ENCODE results near the gene TREM1.

TREM1 gene

DNA sequence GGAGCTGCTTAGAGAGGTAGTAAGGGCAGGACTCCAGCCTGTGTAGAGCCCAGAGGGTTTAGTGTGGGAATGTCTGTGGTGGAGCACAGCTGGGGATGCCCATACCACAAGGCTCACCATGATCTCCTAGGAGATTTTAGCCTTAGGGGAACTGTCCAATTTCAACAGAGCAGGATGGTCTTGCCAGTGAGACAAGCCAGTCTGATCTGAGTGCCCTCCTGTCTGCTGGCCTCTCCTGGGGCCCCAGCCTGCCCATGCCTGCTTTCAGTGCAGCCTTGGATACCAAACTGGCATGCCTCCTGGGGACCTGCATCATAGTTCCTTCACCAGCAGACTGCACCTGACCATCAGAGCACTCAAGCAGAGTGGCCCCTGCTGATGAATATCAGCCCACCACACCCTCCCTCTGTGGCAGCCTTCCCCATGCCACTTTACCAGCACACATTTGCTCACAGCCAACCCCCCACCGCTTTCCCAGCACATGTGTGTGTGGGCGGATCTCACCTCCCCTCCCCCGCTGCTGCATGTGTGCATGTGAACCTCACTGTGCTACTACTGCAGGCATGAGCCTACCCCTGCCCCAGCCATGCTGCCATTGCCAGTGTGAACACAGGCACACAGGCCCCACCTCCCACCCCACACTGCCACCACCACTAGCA is 7.9 kb upstream of the TREM1 start:
- DNase-seq, result no peak

DNA sequence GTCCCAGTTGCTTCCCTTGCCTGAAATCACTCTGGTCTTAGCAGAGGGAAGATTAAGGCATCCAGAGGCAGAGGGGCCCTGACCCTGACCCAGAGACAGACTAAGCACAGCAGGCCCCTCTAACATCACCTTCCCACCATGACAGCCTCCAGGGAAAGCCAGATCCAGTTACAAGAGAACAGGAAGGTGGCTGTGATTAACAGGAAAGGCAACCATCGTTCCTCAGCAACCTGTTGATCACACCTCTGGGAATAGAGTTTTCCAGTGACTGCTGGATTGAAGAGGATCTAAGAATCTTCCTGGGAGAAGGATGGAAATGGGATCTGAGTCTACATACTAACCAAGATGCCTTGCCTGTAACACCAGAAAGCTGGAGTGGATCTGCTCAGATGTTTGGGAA is 5.2 kb upstream of the TREM1 start:
- DNase-seq, result no peak

DNA sequence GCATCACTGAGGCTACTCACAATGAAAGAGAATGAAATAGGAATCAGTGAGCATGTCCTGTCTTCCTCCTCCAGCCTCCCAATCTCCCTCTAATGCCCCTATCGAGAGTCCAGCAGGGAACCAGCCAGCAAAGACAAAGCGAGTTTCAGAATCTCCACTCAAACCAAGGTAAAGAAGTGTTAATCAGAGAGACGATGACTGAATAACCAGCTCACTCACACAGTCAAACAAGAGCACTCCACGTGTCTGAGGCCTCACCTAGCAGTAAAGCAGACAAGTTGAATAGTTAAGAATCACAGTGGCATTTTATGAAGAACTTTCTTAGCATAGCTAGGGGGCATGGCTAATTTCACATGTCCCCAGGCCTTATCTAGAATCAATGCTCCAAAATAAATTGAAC is 3.3 kb upstream of the TREM1 start:
- DNase-seq, result no peak

DNA sequence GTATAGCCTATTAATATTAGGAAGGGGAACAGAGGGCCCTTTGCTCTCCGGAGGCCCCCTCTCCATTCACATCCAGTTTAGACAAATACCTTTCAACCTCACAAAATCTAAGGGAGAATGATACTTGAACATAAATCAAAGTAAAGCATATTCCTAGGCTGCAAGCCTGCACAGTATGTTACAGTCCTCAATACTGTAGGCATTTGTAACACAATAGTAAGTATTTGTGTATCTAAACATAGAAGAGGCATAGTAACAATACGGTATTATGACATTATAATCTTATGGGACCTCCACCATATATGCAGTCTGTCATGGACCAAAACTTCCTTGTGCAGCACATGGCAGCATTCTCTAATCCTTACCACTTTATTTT is 2.3 kb upstream of the TREM1 start:
- DNase-seq, result no peak

DNA sequence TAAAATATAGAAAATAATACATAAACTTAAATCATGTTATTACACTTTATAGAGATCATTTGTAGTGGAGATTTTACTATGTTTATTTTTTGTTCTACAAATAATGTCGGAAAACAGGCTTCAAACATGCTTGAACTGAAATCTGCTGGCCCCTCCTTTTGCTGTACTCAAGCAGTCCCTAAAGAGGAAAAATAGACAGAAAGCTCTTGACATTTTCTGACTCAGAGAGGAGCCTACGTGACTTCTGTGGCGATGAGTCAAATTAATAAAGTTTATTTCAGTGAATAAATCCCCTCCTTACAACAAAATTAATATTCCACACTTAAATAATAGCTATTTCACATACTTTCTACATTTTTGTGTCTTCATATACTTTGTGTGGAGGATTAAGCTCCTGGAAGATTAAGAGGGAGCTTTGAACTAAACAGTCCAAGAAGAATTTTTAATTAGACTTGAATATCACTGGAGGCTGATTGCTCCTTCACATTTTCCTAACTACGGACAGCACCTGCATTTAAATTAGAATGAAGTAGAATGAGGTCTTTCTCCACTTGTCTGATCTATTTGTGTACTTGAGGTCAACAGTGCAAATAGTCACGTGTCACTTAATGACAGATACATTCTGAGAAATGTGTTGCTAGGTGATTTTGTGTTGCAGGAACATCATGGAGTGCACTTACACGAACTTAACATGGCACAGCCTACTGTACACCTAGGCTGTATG is 1.7 kb upstream of the TREM1 start:
- no peak for DNase-seq

DNA sequence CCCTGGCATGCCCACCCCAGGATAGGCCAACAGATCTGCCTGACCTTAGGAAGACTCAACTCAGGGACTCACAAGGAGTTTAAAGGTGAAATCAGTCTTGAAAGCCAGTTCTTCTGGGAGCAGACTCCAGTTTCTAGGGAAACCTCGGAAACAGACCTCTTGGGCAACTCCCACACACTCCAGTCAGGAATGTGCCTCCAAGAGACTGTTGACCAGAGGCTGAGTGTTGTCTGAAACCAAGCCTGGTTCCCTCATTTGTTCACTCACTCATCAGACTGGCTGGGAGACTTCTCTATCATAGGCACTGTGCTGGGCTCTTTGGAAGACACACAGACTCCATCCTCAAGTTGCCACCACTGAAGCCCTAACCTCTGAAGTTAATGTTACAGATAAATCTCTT is 1.8 kb downstream of the TREM1 start:
- DNase-seq, result no peak

DNA sequence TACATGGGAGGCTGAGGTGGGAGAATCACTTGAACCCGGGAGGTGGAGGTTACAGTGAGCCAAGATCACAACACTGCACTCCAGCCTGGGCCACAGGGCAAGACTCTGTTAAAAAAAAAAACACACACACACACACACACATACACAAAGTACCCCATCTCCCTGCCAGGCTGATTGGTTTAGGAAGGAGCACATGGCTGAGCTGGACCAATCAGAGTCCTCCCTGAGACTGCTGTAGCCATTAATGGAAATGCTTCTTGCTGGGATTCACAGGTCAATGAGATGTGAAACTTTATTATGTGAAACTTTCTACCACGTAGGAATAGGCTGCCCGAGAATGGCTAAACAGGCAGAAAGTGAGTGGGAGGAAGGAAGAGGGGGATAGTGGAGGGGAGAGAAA is 2.9 kb downstream of the TREM1 start:
- DNase-seq, result no peak

DNA sequence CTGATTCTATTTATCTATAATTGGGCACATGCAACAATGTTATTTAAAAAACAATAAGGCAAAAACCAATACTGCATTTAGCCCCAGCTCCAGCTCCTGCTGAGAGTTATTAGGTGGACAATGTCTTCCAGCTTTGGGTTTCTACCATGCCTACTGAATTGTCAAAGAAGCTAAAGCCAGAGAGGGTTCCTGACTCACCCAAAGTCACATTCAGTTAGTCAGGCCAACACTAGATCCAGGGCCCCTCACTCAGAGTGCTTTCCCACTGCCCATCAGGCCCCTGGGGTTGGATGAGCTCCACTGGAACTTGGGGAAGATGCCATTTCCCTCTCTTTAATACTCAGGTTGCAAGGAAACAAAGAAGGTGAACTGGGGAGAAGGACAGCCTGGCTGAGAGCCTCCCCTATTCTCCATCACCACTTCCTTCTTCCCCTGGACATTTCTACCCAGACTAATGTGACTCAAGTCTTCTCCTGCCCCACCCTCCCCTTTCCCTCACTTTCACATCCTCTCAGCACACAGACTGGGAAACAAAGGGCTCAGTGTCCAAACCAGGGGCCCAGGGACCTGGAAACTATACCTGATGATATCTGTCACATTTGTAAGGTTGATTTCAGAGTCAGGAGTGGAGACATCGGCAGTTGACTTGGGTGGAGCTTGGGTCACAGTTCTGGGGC is 6.0 kb downstream of the TREM1 start:
- DNase-seq, result no peak

DNA sequence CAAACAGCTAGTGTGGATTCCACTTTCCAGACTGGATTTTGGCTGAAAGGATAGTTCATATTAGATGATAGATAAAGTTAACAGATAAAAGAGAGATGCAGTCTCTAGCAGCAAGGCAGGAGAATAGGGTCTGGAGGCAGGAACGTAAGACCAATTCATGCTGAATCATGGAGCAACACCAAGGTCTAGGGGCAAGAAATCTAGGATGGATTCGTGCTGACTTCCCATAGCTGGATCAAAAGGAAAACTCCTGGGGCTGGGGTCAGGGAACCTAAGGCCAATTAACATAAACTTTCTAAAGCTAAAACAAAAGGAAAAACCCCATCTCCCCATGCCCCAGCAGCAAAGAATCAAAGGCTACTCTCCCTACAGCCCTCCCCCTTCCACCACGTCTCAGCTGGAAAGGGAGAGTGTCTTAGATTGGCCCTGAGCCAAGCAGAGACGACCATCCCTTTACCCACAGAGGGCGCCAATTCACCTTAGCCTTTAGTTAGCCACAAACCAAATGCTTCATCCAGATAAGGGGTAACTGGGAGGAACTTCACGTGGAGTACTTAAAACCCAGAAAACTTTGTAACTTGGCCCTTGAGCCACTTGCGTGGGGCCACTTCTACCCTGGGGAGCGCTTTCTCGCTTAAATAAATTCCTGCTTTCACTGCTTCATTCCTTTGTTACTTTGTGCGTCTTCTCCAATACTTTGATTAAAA is 7.6 kb downstream of the TREM1 start:
- DNase-seq, result no peak

DNA sequence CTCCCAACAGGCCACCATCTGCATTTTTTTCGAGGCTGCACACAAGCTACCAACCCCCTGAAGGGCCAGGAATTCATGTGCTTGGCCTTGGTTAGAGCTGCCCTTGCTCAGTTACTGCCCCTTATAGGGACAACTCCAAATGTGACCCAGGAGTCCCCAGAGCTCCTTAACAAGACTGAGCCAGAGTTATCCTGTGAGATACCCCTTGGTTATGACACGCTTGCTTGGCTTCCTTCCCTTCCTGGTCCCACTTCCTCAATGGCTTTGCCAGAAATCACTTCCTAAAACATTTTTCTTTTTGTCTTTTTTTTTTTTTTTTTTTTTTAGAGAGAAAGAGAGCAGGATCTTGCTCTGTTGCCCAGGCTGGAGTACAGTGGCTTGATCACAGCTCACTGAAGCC is 8.9 kb downstream of the TREM1 start:
- DNase-seq, result no peak

DNA sequence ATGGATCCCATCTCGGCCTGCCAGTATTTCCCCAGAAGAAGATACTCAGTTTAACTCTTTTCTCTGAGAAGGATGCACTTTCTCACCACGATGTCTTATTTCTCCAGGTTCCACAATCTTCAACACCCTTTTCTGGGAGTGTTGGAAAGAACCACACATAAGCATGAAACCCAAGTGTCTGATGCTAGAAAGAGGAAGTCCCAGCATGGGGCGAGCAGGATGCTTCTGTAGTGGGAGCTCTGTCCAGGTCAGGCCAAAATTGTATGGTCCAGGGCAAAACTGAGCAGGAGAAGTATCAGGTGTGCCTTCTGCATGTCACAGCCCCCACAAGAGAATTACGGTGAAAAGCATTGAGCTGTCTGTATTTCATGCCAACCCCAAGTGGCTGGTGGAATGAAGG is 11.0 kb downstream of the TREM1 start:
- no peak for DNase-seq

DNA sequence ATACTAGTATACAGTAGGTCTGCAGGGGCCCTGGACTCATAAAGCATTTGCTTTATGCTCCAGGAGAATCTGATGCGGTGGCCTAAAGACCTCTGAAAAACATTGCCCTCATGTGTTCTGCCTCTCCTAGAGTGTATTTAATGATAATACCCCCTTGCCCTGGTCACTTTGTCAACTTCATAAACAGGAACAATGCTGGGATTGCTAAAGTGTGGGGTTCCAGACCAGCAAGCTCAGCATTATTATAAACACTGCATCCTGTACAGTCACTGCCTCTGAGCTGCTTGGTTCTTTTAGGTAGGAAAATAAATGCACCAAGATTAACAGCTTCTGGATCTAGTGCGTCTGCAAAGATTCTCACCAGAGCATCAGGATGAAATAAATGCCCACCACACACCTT is 12.2 kb downstream of the TREM1 start:
- DNase-seq, result no peak

DNA sequence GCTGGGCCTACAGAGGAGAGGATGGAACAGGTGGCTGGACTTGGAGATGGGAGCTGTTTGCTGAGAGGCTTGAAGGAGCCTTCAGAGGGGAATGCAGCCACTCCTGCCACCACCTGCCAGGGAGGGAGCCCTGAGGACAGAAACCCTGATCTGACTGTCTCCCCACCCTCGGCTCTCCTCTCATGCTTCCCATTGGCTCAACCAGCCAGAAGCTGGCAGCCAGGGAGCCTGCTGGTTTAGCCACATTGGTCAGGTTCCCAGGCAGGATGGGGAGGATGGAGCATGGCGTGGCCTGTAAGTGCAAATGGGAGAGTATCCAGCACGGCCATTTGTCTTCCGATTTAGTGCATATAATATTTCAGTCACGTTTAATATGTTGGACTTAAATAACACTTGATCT is 12.8 kb downstream of the TREM1 start:
- DNase-seq, result no peak

DNA sequence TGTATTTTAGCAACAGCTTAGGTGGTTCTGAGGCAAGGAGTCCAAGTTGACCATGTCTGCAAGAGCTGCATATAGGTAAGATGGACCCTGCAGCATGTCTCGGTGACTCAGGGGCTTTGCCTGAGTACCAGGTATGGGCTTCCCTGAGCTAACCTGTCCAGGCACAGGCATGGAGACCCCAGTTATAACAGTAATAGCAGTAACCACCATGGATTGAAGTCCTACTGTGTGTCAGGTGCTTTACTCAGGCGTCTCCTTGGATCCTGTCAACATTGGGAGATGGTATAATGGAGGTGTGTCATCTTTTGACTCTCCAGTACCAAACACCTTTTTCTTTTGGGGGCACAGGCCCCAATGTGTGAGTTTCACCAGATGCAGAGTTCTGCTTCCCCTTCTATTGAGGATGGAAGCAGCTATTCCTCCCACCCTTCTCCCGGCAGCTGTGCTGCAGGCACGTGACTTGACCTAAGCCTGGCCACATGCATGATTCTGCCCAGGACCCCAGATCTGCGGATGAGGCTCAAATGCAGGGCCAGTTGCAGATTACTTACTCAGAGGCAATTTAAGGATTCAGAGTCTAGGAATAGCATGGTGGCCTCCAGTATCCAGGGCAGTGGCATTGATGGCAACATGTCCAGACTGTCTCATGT is 13.8 kb downstream of the TREM1 start:
- no peak for DNase-seq

DNA sequence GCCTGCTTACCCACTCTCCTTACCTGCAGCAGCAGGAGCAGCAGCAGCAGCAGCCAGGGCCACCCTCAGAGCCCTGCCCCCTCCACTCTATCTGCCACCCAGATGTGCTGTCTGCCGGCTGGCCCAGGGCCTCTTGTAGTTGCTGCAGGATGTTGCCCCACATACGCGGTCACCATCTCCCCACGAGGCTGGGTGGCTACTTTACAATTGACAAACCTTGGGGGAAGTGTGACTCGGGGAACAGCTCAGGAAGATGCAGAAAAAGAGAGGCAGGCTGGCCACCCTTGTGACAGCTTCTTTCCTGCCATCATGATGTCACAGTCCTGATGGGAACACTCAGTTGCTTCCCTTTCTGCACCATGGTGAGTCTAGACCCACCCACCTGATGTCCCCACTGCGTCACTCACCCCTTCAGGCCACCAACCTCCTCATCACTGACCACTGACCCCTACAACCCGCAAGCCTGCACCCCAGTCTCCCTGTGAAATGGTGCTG is 14.5 kb downstream of the TREM1 start:
- no peak for DNase-seq

DNA sequence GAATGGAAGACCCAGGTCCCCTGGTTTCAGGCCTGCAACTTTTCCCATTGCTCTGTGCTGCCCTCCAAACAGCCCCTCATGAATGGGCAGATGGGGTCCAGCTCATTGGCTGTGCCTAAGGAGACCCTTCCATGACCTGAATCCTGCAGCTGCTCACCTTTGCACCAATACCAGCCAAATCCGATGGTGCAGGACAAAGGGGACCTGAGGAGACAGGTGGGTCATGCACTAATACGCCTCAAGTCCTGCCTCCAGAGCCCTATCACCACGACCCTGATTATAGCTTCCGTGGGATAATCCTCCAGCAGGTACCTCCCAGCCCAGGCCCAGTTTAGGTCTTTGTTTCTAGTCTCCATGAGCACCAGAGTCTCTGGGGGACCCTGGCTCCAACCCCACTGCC is 16.8 kb downstream of the TREM1 start:
- DNase-seq, result no peak

DNA sequence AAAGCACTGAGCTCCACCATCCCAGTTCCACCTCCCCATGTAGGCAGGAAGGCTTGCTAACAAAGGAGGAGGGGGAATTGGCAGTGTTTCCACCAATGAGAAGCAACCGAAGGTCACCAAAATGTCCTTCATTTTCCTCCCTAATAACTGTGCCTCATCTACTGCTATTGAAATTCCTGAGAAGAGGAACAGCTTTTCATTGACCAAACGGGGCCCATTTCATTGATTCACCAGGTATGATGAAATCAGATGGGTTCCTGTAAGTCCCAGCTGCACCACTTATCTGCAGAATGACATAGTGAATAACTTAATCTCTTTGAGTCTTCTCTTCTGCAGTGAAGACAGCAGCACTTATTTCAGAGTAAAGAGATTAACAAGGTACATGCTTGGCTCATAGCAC is 17.3 kb downstream of the TREM1 start:
- no peak for DNase-seq

DNA sequence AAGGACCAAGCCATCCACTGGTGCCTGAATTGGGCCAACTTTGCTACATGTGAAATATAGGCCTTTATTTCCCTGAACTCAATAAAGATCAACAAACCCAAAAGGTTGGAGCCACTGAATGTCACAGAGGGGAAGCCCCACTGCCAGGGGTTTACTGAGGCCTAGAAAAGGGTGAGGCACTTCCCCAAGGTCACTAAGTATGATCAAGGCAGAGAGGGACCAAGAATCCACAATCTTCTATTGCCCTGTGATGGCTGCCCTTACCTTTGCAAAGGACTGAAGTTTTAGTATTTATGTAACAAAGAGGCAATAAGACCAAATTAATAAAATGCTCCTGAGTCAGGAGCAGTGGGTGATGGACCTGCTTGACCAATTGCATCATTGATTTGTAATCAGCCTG is 18.0 kb downstream of the TREM1 start:
- no peak for DNase-seq

DNA sequence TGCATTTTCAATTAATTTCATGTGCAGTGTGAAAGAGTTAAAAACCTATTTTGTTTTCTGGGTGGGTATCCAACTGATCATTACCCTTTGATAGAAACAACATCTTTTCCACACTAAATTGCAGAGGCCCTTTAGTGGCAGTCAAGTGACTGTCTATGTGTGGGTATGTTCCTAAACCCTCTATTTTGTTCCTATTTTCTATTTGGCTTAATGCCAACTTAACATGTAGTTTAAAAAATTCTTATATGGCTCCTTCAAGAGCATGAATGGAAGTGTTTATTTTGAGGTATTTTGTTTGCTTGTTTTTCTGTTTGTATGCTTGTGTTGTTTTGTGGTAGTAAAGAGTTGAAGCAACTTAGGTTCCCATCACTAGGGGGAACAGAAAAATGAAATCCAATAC is 19.9 kb downstream of the TREM1 start:
- DNase-seq, result no peak

DNA sequence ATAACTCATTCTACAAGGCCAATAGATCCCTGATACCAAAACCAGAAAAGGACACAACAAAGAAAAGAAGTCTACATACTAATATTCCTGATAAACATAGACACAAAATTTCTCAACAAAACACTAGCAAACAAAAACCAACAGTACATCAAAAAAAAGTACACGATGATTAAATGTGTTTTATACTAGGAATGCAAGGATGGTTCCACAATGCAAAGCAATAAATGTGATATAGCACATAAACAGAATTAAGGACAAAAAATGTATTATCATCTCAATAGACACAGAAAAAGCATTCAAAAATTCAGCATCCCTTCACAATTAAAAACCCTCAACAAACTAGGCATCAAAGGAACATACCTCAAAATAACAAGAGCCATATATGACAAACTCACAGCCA is 23.2 kb downstream of the TREM1 start:
- no peak for DNase-seq

DNA sequence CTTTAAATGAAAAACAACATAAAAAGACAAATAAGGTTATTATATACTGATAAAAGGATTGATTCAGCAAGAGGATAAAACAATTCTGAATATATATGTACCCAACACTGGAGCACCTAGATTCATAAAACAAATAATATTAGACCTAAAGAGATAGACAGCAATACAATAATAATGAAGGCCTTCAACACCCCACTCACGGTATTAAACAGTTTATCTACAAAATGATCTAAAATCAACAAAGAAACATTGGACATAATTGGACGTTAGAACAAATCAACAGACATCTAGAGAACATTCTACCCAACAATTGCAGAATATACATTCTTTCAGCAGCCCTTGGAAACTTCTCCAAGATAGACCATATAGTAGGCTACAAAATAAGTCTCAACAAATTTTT is 24.1 kb downstream of the TREM1 start:
- no peak for DNase-seq

DNA sequence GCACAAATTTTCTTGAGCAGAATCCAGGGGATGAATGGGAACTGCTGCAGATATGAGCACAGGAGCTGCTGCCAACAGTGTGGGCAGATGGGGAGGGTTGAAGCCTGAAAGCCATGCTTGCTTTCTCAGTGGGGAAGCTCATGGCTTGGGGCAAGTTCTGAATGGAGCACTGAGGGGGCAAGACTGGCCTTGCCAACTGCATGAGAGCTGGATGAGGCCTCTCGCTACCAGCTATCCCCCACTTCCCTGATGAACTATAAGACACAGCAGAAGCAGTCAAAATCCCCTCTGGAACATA is 28.3 kb downstream of the TREM1 start:
- peak; percentile 20 for DNase-seq

Data from NCI-H1694 (cell line).